Sciatic nerve (tissue), 2 donors: Measurements from ENCODE around the gene UXT. TPM values are rescaled to one million over a fixed set of nuclear protein-coding genes. Genes with fewer than 3 reads are reported as not detected.

Experiments used
- ATAC-seq: fragments of 200-7000 bp; cut with Tn5 transposase; one replicate; pipeline ENCODE4 v1.9.1; 2020; ENCODE audit warnings: mild to moderate bottlenecking, moderate library complexity
- DNase-seq: peaks from one replicate; pipeline ENCODE4 v3.0.0-alpha.2; 2020; ENCODE audit warnings: low spot score
- intact Hi-C: fragments of 100-400 bp; cut with DNase I; formaldehyde crosslinking; loops from one replicate; pipeline ENCODE4 v1.14.2; 2022
- total RNA-seq: library from RNA; stranded (reverse); fragmentation: NEBNext Ultra II Directional; extraction: Animal tissue kit (Norgen Biotek cat#: 25700); gene quantifications from one replicate; pipeline ENCODE4 v1.2.1, GENCODE V29; 2021
- donor health status: DM: no; HTN: no; CAD: no.
- donor health status: DM: no; HTN: no; CAD: no.

Gene UXT
- total RNA-seq, 1 donor from 2014 or later: 65.3 TPM

DNA sequence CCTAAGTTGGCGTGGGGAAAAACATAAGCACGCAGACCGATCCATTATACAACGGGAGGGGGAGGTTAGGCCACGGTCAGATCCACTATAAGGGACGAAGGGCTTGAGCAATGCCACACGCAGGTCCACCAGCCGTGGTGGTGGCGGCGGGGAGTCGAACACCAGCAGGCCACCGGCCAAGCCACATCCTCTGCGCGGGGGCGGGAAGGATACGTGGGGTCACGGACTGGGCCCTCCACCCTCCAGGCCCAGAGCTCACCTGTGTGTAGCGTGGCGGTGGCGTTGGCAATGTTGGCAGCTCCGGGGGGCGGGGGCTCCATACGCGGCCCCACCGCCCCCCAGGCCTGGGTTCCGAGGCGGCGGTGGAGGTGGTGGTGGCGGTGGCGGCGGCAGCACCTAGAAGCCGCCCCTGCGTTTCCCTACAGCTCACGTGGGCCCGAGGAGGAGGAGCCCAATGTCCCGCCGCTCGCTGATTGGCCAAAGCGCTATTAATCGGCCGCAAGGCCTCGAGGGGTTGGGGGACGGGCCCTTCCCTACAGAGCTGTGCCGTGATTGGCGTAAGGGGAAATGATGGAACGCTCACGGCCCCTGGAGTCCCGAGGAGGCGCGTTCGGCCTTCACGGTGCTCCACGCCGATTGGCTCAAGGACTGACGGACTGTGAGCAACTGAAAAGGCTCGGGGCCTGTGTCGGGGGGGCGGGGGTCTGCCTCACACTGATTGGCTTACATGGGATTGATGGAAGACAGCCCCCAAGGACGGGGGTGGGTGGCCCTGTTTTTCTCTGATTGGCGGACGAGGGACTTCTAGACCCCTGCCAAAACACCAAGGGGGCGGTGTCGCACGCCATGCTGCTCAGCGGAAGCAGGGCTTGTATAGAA, 8.6 kb downstream of the UXT start, which contains the start of gene ELK1:
Gene ELK1 (minus strand): TSS at position 400 of the 879 bp plus-strand sequence. CDS start 9,122 bp downstream, outside the sequence.
- peak; percentile 98 for ATAC-seq
- intact Hi-C loops: no loop called here

DNA sequence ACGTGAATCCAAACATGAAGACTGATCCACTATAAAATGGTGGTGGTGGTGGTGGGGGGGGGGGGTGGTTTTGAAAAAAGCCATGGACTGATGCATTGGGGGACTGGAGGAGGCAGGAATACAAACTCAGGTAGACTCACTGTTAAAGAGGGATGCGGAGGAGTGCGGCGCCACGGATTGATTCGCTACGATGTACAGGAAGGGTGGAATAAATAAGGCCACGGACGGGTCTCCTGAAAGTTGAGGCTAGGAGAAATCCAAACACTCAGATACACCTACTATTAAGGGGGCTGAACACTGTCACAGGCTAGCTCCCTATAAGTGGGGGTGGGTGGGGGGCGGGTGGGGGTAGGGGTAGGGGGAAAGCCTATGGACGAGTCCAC, 9.2 kb downstream of the UXT start:
- ATAC-seq (no peak), DNase-seq (no peak)
- intact Hi-C loops: no loop called here

More for the DNA sequence above, 8.6 kb downstream of the UXT start, which contains the start of gene ELK1:
- DNase-seq: peak; percentile 94

DNA sequence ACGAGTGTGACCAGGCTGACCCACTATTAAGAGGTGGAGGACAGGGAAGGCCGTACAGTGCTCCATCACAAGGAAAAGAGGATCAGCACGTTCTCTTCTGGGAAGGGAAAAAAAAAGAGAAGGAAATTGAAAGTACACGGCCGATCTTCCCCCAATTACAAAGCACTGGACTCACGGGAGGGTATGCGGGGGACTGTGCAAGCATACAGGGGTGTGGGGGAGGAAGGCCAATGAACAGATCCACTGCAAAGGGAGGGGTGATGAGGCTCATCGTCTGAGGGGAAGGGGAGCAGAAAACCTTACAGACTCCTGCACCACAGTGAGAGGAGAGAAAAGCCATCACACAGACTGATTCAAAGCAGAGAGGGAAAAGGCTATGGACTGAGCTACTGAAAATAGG, 9.7 kb downstream of the UXT start:
- ATAC-seq: no peak
- intact Hi-C loops: no loop called here
- no peak for DNase-seq

DNA sequence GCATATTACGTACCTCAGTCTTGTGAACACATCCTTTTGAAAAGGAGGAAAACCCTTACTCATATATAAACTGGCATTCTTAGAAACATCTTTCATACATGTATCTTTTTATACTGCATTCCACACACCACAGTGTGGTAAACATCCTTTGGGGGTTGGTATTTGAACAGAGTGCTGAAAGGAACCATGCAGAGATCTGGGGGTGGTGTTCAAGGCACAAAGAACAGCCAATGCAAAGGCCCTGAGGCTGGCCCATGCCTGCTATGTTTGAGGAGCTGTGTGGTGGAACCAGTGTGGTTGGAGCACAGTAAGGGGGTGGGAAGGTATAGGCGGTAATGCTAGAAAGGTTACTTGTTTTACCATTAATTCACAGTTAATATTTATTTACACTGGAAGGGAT, 10.6 kb downstream of the UXT start:
- intact Hi-C loops: no loop called here
- DNase-seq (no peak), ATAC-seq (no peak)

DNA sequence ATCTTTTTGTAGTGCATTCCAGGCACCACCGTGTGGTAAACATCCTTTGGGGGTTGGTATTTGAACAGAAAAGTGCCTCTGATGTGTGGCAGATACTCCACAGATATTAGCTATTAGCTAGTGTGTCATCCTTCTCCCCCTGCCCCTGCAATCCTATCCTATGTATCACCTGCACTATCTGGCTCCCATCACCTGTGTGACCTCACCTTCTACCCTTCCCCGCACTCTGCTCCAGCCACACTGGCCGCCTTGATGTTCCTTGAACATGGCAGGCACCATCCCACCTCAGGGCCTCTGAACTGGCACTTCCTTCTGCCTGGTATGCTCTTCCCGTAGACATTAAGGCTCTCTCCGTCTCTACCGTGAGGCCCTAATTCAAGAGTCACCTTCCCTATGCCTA, 12.3 kb downstream of the UXT start:
- intact Hi-C loops: no loop called here
- ATAC-seq (no peak), DNase-seq (no peak)

DNA sequence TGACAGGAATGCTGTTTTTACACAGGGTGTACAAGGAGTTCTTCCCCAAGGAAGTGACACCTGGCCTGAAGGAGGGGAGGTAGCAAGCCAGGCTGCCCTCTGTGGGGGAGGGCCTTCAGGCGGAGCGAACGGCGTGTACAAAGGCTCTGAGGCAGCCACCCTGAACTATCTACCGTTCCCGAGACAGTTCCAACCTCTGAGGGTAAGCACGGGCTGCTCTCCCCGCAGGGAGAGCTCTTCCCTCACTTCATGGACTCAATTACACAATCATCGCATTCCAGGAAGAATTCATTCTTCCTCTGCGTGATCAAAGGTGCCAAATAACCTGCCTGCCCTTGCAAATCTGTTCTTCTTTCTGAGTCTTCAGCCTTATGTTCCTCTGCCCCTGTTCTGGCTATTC, 13.4 kb downstream of the UXT start:
- ATAC-seq (peak; percentile 23), DNase-seq (no peak)
- intact Hi-C loops: no loop called here

DNA sequence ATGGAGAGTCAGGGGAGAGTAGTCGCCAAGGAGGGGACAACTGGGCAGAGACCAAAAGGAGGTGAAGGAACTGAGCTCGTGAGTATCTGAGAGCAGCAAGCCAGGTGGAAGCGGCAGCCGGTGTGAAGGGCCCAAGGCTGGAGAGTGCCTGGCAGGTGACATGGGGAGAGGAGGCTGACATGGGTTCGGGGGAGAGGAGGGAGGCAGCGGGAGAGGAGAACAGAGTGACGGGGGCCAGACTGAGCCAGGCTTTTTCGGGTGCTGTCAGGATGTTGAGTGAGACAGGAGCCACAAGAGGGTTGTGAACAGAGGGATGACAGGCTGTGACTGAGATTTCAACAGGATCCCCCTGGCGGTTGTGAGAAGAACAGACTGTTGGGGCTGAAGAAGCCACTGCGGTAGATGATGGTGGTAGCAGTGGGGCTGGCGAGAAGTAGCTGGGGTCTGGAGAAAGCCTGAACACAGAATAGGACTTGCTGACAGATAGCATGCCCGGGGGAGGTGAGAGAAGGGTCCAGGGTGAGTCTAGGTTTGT, 14.4 kb downstream of the UXT start:
- DNase-seq: no peak
- intact Hi-C loops: no loop called here
- peak; percentile 61 for ATAC-seq

DNA sequence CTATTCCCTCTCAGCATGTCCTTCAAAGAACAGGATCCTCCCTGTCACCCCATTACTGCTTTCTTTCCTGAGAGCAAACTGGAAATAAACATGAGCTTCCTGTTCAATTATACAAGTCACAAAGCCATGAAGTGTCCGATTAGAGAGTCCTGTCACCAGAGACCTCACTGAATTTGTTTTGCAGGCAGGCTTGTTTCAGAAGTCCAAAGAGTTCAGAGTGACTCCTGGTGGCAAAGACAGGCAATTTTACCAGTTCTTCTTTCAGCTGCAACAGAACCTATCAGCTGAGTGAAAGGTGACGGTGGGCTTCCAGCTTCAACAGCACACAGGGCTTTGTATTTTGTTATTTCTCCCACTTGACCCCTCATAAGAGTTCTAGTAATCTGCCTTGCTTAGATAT, 15.1 kb downstream of the UXT start:
- intact Hi-C loops: no loop called here
- DNase-seq (no peak), ATAC-seq (no peak)

DNA sequence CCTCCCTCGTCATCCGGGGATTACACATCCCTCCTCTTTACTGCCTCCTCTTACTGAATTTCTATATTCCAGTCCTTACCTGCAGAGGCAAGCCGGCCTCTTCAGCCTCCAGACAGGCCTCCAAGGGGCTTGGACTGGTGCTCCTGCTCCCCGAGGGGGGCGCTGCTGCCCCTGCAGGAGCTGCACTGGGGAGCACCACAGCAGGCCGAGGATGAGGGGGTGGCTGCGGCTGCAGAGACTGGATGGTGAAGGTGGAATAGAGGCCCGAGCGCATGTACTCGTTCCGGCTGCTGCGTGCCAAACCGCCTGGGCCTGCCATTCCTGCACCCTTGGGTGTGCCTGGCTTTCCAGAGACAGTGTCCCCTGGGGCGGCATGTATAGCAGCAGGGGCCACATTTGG, 20.2 kb downstream of the UXT start:
- intact Hi-C loops: no loop called here
- DNase-seq (no peak), ATAC-seq (no peak)

DNA sequence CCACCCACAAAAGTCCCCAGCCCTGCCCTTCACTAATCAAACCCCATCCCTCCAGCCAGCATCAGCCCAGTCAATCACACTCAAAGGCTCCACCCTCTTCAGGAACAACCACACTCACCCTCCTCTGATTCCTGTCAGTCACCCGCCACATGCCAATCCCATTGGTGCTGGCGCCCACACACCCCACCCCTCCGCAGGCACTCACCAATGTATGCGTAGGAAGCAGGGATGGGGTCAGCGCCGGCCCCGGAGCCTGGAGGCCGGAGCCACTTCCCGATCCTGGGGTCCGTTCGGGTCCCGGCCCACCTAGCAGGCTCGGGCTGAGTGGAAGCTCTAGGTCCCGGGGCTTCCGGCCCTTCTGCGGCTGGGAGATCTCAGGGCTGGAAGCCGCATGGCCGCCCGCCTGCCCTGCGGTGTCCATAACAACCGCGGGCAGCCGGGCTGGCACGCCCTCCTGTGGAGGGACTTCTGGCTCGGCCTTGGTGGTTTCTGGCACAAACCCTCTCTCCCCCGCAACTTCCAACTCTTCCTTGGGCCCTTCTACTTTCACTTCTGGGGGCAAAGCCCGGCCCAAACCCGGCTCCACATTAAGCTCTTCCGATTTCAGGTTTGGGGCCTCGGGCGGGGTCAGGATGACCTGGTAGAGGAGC, 21.3 kb downstream of the UXT start:
- DNase-seq (no peak), ATAC-seq (peak; percentile 80)
- intact Hi-C loops: no loop called here

DNA sequence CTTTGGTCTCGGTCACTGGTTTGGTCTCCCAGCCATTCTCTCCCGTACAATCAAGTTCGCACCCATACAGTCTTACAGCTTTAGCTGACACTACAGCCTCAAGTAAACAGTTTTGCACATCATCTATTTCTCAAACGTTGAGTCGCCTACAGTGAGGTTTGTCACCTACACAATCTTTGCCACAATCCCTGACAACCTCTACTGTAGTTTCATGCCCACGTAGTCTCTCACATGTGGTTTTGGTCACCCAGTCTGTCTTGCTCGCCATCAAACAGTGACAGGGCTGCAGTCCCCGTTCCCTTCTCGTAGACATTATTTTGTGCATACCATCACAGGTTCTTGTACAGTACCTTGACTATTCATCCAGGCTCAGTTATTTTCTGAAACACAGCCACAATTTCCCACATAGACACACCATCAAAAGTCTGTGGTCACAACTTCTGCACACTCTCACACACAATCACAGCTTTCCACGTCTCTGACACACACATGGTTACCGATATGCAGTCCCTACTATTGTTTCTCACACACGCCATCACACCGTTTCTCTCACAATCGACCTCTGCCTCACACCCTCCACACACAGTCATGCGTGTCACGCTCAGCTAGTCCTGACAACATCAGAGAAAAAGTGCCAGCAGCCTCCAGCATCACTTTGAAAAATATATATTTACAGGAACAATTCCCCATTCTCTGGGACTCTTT, 24.0 kb downstream of the UXT start:
- DNase-seq (no peak), ATAC-seq (no peak)
- intact Hi-C loops: no loop called here

DNA sequence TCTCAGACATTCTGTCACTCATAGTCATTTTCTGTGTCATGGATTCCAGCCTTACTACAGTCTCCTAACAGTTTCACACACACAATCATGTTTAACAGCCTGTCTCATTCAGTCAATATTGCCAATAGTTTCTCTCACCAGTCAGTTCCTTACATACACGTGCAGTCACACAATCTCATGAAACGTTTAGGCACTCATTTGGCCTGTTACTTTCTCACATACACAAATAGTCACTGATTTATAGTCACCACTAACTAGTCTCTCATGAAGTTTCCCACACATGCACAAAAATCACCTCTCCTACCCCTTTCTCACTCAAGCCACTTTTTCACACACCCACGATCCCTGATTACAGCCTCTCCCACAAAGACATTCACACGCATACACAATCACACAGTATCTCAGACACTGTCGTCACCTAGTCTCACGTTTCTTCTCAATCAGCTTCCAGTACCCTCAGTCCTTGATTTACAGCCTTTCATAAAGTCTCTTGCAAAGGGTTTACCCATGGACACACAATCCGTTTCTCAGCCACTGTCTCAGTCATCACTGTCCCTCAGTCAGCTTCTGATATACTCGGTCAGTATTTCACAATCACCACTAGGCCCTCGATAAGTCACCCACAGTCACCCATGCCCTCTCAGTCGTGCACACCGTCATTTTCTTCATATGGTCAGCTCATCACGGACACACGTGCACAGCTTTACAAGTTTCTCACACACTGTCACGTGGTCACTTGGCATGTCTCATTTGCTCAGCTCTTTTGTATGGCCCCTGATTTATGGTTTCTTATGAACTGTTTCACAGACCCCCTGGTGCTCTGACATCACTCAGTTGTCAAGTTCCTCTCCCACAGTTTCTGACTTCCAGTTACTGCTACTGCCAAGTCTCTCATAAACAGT, 25.0 kb downstream of the UXT start:
- ATAC-seq (no peak), DNase-seq (no peak)
- intact Hi-C loops: no loop called here

DNA sequence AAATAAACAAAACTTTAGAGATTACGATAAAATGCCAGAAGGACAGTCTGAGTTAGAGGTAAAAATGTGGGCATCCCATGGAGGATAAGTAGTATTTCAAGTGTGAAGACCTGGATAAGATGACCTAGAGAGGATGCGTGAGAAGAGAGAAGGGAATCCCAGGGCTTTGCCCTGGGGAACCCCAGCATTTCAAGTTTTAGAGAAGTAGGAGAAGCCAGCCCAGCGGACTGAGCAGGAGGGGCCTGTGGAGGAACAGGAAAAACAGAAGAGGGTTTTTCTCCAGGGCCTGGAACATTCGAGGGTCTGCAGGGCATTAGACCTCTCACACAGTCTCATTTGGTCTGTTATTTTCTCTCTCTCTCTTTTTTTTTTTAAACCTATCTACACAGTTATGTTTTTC, 26.3 kb downstream of the UXT start:
- ATAC-seq: no peak
- intact Hi-C loops: no loop called here
- DNase-seq: no peak

DNA sequence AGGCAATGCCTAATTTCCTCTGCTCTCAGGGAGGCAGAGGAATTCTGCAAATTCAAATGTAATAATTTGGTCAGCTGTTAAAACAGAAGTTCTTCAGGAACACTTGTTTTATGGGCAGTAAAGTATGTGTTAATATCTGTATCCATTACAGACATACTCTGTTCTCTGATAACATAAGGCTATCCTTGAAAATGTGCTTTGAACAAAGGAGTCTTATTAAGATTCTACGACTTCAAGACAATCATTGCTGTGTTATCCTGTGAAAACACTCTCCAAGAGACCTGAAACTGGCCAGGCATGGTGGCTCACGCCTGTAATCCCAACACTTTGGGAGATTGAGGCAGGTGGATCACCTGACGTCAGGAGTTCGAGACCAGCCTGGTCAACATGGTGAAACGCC, 27.3 kb downstream of the UXT start:
- intact Hi-C loops: no loop called here
- DNase-seq (no peak), ATAC-seq (peak; percentile 7)

DNA sequence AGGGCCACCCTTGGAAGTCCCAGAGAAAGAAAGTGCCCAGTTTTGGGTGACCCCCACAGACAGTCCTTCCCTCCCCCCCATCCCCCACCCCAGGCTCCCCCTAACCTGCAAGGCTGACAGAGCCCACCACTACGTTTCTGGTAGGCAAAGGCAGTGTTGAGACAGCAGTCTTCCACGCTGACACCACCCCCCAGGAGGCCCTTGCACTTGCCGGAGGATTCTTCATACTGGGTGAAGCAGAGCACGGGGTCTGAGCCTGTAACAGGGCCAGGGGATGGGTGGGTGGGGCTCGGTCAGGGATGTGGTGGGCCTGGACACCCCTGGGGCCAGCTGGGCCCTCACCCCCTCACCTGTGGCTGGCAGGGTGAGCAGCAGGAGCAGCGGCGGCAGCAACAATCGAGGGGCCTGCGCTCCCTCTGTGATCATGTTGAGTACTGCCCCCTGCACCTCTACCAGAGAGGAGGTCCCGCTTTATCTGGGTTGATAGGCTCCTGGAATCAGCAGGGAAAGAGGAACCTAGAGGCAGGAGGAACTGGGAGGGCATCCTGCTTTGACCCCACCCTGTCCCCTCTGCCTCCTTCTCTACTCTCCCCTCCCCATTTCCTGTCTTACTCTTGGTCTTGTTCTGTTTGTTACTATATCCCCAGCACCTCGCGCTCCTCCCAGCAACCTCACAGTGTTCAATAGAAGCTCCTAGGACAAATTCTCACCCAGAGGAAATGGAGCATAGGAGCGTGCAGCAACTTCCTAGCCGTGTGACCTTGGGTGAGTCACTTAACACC, 29.4 kb downstream of the UXT start, which contains the start of gene CFP:
Gene CFP (minus strand): TSS at position 512 of the 782 bp plus-strand sequence. CDS start 86 bp downstream, at position 426.
- ATAC-seq (no peak), DNase-seq (no peak)
- intact Hi-C loops: no loop called here

DNA sequence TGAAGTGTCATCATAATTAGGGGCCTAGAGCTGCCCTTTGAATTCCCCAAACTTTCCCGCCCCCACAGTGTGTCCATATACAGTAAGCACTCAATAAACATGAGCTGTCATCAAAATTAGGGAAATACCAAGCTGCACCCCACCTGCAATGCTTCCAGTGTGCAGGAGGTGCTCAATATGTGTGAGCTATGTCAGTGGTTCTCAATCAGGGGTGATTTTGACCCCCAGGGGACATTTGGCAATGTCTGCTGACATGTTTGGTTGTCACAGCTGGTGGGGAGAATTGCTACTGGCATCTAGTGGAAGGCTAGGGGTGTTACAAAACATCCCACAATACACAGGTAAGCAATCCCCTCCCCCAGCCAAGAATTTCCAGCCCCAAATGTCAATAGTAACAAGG, 30.0 kb downstream of the UXT start:
- ATAC-seq (no peak), DNase-seq (no peak)
- intact Hi-C loops: no loop called here

DNA sequence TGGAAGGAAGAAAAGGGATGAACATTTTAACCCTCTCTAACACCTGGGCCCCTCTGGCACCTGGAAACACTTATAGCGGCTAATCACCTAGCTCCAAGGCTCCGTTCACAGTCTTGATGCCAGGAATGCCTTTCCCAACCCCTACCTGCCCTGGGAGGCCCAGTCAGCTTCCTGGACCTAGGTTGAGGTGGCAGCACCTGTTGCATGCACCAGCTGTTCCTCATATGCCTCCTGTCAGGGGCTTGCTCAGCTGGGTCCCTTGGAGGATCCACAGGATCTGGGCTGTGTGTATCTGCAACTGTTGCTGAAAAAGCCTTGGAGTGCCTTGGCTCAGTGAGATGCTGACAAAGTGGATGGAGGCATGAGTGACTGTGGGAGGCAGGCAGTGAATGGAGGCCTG, 33.6 kb downstream of the UXT start:
- intact Hi-C loops: no loop called here

DNA sequence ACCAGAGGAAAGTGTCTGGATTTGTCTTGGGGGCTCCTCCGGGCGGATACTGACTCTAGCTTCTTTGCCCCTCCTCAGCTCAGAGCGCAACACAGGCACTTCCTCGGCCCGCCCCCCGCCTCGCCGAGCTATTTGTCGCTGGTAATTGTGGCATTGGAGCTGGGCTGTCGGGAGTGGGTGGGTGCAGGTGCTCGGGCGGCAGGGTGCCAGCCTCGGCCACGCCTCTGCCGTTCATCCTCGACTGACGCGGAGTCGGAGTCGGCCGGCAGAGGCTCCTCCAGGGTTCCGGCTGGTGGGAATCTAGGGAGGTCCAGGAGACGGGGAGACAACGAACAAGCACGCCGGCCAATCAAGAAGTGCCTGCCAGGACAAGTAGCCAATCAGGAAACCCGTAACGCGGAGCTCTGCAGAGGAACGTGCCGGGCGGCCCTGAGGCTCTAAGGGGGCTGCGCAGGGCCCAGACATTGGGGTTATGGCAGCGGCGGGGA, 35.4 kb downstream of the UXT start:
- DNase-seq (no peak), ATAC-seq (peak; percentile 16)
- intact Hi-C loops: no loop called here

More for the DNA sequence above, 33.6 kb downstream of the UXT start:
- ATAC-seq (no peak), DNase-seq (no peak)
